ENCODE measurements around the gene CTNNA3. TPM values are rescaled to one million over a fixed set of nuclear protein-coding genes. Genes with fewer than 3 reads are reported as not detected.

CTNNA3 gene
- total RNA-seq, 1 donor from 2014 or later = 3.3 TPM

DNA sequence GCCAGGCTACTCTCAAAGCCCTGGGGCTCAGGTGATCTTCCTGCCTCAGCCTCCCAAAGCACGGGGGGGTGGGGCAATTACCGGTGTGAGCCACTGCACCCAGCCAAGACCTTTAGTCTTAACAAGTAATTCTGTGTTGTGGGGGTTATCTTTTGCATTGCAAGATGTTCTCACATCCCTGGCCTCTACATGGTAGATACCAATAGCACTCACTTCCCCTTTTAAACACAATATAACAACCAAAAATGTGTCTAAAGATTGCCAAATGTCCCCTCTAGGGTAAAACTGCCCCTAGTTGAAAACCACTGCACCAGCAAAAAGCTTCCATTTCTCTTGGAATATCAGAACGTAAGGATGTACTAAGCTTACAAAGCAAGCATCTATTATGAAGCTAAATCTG lies 225.0 kb downstream of the CTNNA3 start:
- no peak for TF ChIP-seq CTCF (IDR thresholded peaks at IDR 0.05; ENCODE audit: partially characterized antibody, unreplicated experiment)
- Mint-ChIP-seq H3K36me3 (ENCODE audit: unreplicated experiment) (no peaks in the 10 kb centered on the region), H3K9me3 (ENCODE audit: unreplicated experiment) (no peaks in the 10 kb centered on the region), H3K27me3 (ENCODE audit: unreplicated experiment) (no peaks in the 10 kb centered on the region), H3K4me1 (ENCODE audit: low read depth, unreplicated experiment) (no peaks in the 10 kb centered on the region), H3K4me3 (ENCODE audit: unreplicated experiment) (no peak overlapping the region), H3K27ac (ENCODE audit: unreplicated experiment) (no peak overlapping the region)
- no peak for DNase-seq

DNA sequence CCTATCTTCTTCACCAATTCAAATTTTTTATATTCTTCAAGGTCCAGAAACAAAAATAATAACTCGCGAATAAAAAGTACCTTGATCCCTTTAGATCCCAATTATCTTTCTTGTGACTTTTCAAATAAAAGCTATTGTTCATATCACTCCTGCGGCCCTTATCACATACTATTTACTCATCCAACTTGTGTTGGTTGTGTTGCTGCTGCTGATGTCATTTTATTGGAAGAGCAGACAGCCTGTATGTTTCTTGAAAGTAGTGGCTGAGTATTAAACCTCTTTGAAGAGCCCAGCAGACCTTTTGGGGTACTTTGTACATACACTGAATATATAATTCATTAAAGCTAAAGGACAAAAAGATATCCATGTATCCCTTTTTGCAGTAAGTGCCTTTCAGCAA lies 231.7 kb downstream of the CTNNA3 start:
- Mint-ChIP-seq H3K4me1 (ENCODE audit: low read depth, unreplicated experiment) (no peaks in the 10 kb centered on the region), H3K4me3 (ENCODE audit: unreplicated experiment) (no peak overlapping the region), H3K27ac (ENCODE audit: unreplicated experiment) (no peak overlapping the region), H3K27me3 (ENCODE audit: unreplicated experiment) (no peaks in the 10 kb centered on the region), H3K9me3 (ENCODE audit: unreplicated experiment) (no peaks in the 10 kb centered on the region), H3K36me3 (ENCODE audit: unreplicated experiment) (no peaks in the 10 kb centered on the region)
- DNase-seq = no peak
- TF ChIP-seq CTCF (IDR thresholded peaks at IDR 0.05; ENCODE audit: partially characterized antibody, unreplicated experiment) = no peak

- Mint-ChIP-seq H3K4me1 (ENCODE audit: low read depth, unreplicated experiment) (no peaks in the 10 kb centered on the region), H3K27ac (ENCODE audit: unreplicated experiment) (no peak overlapping the region), H3K36me3 (ENCODE audit: unreplicated experiment) (no peaks in the 10 kb centered on the region), H3K4me3 (ENCODE audit: unreplicated experiment) (no peak overlapping the region), H3K9me3 (ENCODE audit: unreplicated experiment) (no peaks in the 10 kb centered on the region), H3K27me3 (ENCODE audit: unreplicated experiment) (no peaks in the 10 kb centered on the region)
- no peak for DNase-seq
- no peak for TF ChIP-seq CTCF (IDR thresholded peaks at IDR 0.05; ENCODE audit: partially characterized antibody, unreplicated experiment)
Measured at GRCh38 chr10:67452892-67453291, 243.1 kb downstream of the CTNNA3 start.

DNA sequence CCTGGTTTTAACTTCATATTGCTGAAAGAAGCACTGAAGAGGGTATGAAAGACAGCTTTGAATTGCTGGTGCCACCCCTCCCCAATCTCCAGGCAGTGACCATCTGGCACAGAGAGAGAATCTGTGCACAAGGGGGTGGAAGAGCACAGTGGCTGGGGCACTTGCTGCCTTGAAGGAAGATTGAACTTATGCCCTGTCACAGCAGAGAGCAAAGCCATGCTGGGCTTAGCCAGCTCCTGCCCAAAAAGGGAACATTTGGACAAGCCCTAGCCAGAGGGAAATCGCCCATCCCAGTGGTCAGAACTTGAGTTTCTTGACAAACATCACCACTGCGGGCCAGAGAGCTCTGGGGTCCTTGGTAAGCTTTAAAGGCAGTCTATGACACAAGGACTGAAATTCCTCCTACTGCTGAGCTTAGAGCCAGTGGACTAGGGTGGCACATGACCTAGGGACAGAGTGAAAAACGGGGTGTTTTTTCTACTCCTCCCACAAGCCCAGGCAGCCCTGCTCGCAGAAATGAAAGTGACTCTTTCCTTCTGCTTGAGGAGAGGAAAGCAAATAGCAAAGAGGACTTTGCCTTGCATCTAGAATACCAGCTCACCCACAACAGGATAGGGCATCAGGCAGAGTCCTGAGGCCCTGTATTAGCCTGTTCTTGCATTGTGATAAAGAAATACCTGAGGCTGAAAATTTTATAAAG lies 257.2 kb downstream of the CTNNA3 start:
- DNase-seq = no peak
- H3K4me3 Mint-ChIP-seq (ENCODE audit: unreplicated experiment) = no peak overlapping the region
- H3K27me3 Mint-ChIP-seq (ENCODE audit: unreplicated experiment) = peaks cover 3% of the 10 kb centered on the region
- TF ChIP-seq CTCF (IDR thresholded peaks at IDR 0.05; ENCODE audit: partially characterized antibody, unreplicated experiment) = no peak
- H3K4me1 Mint-ChIP-seq (ENCODE audit: low read depth, unreplicated experiment) = peaks cover 7% of the 10 kb centered on the region
- H3K36me3 Mint-ChIP-seq (ENCODE audit: unreplicated experiment) = no peaks in the 10 kb centered on the region
- H3K27ac Mint-ChIP-seq (ENCODE audit: unreplicated experiment) = peak overlapping the region; percentile 40
- peaks cover 2% of the 10 kb centered on the region for H3K9me3 Mint-ChIP-seq (ENCODE audit: unreplicated experiment)

- no peaks in the 10 kb centered on the region for H3K9me3 Mint-ChIP-seq (ENCODE audit: unreplicated experiment)
- H3K36me3 Mint-ChIP-seq (ENCODE audit: unreplicated experiment) = no peaks in the 10 kb centered on the region
- no peak overlapping the region for H3K4me3 Mint-ChIP-seq (ENCODE audit: unreplicated experiment)
- peaks cover 4% of the 10 kb centered on the region for H3K4me1 Mint-ChIP-seq (ENCODE audit: low read depth, unreplicated experiment)
- no peak overlapping the region for H3K27ac Mint-ChIP-seq (ENCODE audit: unreplicated experiment)
- no peak for TF ChIP-seq CTCF (IDR thresholded peaks at IDR 0.05; ENCODE audit: partially characterized antibody, unreplicated experiment)
- DNase-seq = no peak
- peaks cover 3% of the 10 kb centered on the region for H3K27me3 Mint-ChIP-seq (ENCODE audit: unreplicated experiment)
Measured at GRCh38 chr10:67433276-67433675, 262.7 kb downstream of the CTNNA3 start.
